Measurements from ENCODE around the gene RPAP3. TPM values are rescaled to one million over a fixed set of nuclear protein-coding genes. Genes with fewer than 3 reads are reported as not detected.

RPAP3 gene
- total and polyA plus RNA-seq, 9 of the 15 experiments (the other 6 are each of a cell fraction or from before 2014, with no cell fraction given), result 40.0 to 92.1 (median 54.1) TPM

DNA sequence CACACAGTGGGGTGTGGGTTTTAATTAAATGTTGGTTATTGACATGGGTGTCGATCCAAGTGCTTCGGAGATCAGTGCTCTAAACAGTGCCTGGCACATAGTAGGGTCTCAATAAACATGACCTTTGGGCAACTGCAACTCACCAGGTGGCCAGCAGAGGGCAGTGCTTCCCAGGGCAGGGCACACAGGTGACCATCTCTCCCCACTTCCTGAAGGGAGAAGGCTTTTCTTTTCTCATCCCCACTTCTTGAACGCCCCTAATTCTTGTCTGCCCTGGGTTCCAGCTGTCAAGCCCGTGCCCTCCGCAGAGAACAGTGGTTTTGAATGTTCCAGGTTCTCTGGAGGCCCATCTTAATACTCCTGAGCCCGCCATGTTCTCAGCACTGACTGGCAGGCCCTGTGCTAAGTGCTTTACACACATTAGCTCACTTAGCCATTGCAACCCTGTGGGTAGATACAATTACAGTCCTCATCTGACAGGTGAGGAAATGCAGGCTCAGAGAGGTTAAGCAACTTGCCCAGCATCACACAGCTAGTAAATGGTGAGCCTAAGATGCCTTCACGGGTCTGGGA is 36.5 kb upstream of the RPAP3 start (continued):
- TF ChIP-seq FUS (optimal IDR thresholded peaks at IDR 0.05; ENCODE audit: low read depth, low read length) (no peak), FOXP1 (CRISPR knock-in tag; IDR thresholded peaks at IDR 0.05) (no peak), ESRRA (IDR thresholded peaks at IDR 0.05; ENCODE audit: borderline replicate concordance, low read depth) (peak; percentile 98), E2F4 (CRISPR knock-in tag; IDR thresholded peaks at IDR 0.05; ENCODE audit: low read depth) (no peak), GTF2E2 (tag; IDR thresholded peaks at IDR 0.05) (no peak), PHF21A (IDR thresholded peaks at IDR 0.05; ENCODE audit: borderline replicate concordance, low read depth) (no peak), GMEB1 (CRISPR knock-in tag; IDR thresholded peaks at IDR 0.05) (no peak), ARHGAP35 (IDR thresholded peaks at IDR 0.05; ENCODE audit: partially characterized antibody) (no peak), THRAP3 (IDR thresholded peaks at IDR 0.05; ENCODE audit: borderline replicate concordance) (no peak), TGIF2 (CRISPR knock-in tag; IDR thresholded peaks at IDR 0.05) (no peak), YY1 (IDR thresholded peaks at IDR 0.05; ENCODE audit: borderline replicate concordance in 1 of 3, control insufficient read depth in 1 of 3, extremely low read depth in 1 of 3, insufficient read depth in 3 of 3, insufficient read length in 1 of 3, insufficient replicate concordance in 2 of 3, low read depth in 1 of 3, low read length in 2 of 3) (peak in 2 of 3 experiments; percentile 20 to 43), ZFP30 (CRISPR knock-in tag; IDR thresholded peaks at IDR 0.05; ENCODE audit: borderline replicate concordance) (no peak), SPI1 (IDR thresholded peaks at IDR 0.05; ENCODE audit: borderline replicate concordance, low read depth, low read length) (no peak), HNRNPH1 (optimal IDR thresholded peaks at IDR 0.05; ENCODE audit: low read depth, low read length) (no peak), NELFE (IDR thresholded peaks at IDR 0.05; ENCODE audit: insufficient read depth, insufficient read length) (no peak), BACH1 (tag; IDR thresholded peaks at IDR 0.05) (no peak), ARNT (IDR thresholded peaks at IDR 0.05) (peak in 1 of 2 experiments; percentile 26; a peak in 1 of 4 replicates), NR4A1 (CRISPR knock-in tag; IDR thresholded peaks at IDR 0.05) (no peak), NR4A1 (tag; IDR thresholded peaks at IDR 0.05) (no peak), ZNF436 (CRISPR knock-in tag; IDR thresholded peaks at IDR 0.05) (no peak), PCBP2 (IDR thresholded peaks at IDR 0.05; ENCODE audit: low read depth, low read length, poor library complexity, severe bottlenecking) (no peak)
- TF ChIP-seq, protein P1, sequence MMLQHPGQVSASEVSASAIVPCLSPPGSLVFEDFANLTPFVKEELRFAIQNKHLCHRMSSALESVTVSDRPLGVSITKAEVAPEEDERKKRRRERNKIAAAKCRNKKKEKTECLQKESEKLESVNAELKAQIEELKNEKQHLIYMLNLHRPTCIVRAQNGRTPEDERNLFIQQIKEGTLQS (IDR thresholded peaks at IDR 0.05), result no peak
- TF ChIP-seq, protein P1 (CRISPR knock-in tag; conservative IDR thresholded peaks at IDR 0.05), result peak; percentile 68
- TF ChIP-seq, protein P2, sequence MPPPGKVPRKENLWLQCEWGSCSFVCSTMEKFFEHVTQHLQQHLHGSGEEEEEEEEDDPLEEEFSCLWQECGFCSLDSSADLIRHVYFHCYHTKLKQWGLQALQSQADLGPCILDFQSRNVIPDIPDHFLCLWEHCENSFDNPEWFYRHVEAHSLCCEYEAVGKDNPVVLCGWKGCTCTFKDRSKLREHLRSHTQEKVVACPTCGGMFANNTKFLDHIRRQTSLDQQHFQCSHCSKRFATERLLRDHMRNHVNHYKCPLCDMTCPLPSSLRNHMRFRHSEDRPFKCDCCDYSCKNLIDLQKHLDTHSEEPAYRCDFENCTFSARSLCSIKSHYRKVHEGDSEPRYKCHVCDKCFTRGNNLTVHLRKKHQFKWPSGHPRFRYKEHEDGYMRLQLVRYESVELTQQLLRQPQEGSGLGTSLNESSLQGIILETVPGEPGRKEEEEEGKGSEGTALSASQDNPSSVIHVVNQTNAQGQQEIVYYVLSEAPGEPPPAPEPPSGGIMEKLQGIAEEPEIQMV (tag; conservative IDR thresholded peaks at IDR 0.05; ENCODE audit: low read depth), result no peak

All from K562 (cell line).